Measurements from ENCODE around the gene RECK.

RECK gene

DNA sequence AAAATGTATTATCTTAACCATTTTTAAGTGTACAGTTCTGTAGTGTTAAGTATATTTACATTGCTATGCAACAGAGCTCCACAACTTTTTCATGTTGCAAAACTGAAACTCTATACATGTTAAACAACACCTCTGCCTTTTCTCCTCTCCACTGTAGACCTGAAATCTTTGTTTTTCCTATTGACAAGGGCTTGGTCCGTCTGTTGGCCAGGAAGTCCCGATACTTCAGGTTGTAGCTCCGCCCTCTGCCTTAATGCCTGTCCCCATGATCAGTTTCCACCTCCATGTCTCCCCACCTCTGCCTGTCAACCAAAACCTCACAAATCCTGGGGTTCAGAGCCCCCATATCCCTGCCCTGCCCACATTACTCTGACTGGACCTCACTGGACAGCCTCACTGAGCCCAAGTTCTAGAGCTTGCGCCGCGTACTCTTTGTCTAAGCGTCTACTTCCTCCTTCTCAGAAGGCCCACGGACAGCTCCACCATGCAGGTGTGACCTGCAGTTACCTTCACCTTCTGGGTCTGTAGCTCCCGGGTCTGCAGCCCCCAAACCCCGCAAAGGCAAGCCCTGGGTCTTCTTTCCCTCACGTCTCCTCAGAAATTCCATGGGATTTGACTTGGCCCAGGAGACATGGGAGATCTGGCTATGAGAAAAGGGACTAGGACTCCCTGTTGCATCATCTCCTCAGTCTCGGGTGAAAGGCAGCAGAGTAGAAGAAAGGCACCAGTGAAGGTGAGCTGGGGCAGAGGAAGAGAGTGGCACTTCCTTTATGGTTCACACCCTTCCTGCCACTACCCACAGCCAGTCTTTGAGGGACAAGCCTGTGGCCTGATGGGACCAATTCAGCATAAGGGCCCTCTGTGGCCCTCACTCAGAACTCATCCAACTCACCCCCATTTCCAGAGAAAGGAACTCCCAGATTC, 107.9 kb downstream of the RECK start:
- Histone ChIP-seq H3K4me1 (ENCODE audit: control insufficient read depth, low read length) (peaks cover 5% of the 10 kb centered on the region; the same call in 1 of the 2 replicates), H3K27ac (ENCODE audit: low read depth, low read length) (no peak overlapping the region), H3K4me2 (ENCODE audit: low read length) (no peak overlapping the region), H3F3A (ENCODE audit: control insufficient read depth, insufficient read depth) (no peaks in the 10 kb centered on the region), H3K4me3 (ENCODE audit: low read length) (no peak overlapping the region), H3K9me2 (replicated peaks; ENCODE audit: control insufficient read depth, low read length) (no peaks in the 10 kb centered on the region), H3K9me3 (ENCODE audit: control insufficient read depth, insufficient read depth, low read length) (no peaks in the 10 kb centered on the region), H3K27me3 (ENCODE audit: control insufficient read depth, low read length) (peaks cover 5% of the 10 kb centered on the region), H4K20me1 (ENCODE audit: control insufficient read depth, insufficient read depth, low read depth, low read length) (no peaks in the 10 kb centered on the region), H3K36me3 (ENCODE audit: control insufficient read depth, low read length) (no peaks in the 10 kb centered on the region), H3K79me2 (ENCODE audit: control insufficient read depth, low read length) (no peaks in the 10 kb centered on the region)
- TF ChIP-seq, protein P1, sequence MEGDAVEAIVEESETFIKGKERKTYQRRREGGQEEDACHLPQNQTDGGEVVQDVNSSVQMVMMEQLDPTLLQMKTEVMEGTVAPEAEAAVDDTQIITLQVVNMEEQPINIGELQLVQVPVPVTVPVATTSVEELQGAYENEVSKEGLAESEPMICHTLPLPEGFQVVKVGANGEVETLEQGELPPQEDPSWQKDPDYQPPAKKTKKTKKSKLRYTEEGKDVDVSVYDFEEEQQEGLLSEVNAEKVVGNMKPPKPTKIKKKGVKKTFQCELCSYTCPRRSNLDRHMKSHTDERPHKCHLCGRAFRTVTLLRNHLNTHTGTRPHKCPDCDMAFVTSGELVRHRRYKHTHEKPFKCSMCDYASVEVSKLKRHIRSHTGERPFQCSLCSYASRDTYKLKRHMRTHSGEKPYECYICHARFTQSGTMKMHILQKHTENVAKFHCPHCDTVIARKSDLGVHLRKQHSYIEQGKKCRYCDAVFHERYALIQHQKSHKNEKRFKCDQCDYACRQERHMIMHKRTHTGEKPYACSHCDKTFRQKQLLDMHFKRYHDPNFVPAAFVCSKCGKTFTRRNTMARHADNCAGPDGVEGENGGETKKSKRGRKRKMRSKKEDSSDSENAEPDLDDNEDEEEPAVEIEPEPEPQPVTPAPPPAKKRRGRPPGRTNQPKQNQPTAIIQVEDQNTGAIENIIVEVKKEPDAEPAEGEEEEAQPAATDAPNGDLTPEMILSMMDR (IDR thresholded peaks at IDR 0.05; ENCODE audit: low read depth, low read length, poor library complexity, severe bottlenecking) = no peak
- no peak for TF ChIP-seq EZH2phosphoT487 (IDR thresholded peaks at IDR 0.05; ENCODE audit: borderline replicate concordance, low read length)

DNA sequence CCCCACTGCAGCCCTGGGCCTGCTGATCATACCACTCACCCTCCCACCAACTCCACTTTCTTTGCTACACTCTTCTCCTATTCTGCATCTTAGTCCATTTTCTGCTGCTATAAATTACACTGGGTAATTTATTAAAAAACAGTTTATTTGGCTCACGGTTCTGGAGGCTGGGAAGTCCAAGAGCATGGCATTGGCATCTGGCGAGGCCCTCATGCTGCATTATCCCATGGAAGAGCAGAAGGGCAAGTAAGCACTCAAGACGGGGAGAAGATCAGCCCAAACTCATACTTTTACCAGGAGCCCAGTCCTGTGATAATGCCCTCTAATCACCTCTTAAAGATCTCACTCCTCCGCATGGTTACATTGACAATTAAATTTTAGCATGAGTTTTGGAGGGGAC, 109.3 kb downstream of the RECK start:
- H3K36me3 ChIP-seq (ENCODE audit: control insufficient read depth, low read length) = no peaks in the 10 kb centered on the region
- H3K4me1 ChIP-seq (ENCODE audit: control insufficient read depth, low read length) = peaks cover 3% of the 10 kb centered on the region
- H3K9me3 ChIP-seq (ENCODE audit: control insufficient read depth, insufficient read depth, low read length) = no peaks in the 10 kb centered on the region
- no peaks in the 10 kb centered on the region for H3K9me2 ChIP-seq (replicated peaks; ENCODE audit: control insufficient read depth, low read length)
- TF ChIP-seq, protein P1 (IDR thresholded peaks at IDR 0.05; ENCODE audit: low read depth, low read length, poor library complexity, severe bottlenecking) = no peak
- no peak for TF ChIP-seq EZH2phosphoT487 (IDR thresholded peaks at IDR 0.05; ENCODE audit: borderline replicate concordance, low read length)
- no peak overlapping the region for H3K27ac ChIP-seq (ENCODE audit: low read depth, low read length)
- no peaks in the 10 kb centered on the region for H3K79me2 ChIP-seq (ENCODE audit: control insufficient read depth, low read length)
- H3K4me2 ChIP-seq (ENCODE audit: low read length) = no peak overlapping the region
- H3K4me3 ChIP-seq (ENCODE audit: low read length) = no peak overlapping the region
- no peaks in the 10 kb centered on the region for H3F3A ChIP-seq (ENCODE audit: control insufficient read depth, insufficient read depth)
- H3K27me3 ChIP-seq (ENCODE audit: control insufficient read depth, low read length) = peaks cover 5% of the 10 kb centered on the region
- no peaks in the 10 kb centered on the region for H4K20me1 ChIP-seq (ENCODE audit: control insufficient read depth, insufficient read depth, low read depth, low read length)

DNA sequence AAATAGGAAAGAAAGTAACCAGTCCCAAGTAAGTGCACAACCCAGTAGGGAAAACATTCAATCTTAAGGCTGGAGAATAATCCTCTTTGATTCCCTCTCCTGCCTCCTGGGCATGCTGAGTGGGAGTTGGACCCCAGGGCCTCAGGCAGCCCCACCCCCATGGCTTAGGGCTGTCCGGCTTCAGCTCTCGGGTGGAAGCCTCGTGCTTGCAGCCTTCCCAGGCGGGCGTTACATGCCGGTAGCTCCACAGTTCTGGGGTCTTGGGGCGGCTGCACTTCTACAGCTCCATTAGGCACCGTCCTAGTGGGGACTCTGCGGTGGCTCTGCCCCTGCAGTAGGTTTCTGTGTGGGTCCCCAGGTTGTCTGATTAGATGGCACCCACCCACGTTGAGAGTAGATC, 109.9 kb downstream of the RECK start:
- no peaks in the 10 kb centered on the region for H3K9me2 ChIP-seq (replicated peaks; ENCODE audit: control insufficient read depth, low read length)
- no peaks in the 10 kb centered on the region for H3K79me2 ChIP-seq (ENCODE audit: control insufficient read depth, low read length)
- peaks cover 10% of the 10 kb centered on the region for H3K4me1 ChIP-seq (ENCODE audit: control insufficient read depth, low read length)
- H4K20me1 ChIP-seq (ENCODE audit: control insufficient read depth, insufficient read depth, low read depth, low read length) = no peaks in the 10 kb centered on the region
- no peak overlapping the region for H3K4me3 ChIP-seq (ENCODE audit: low read length)
- H3K27me3 ChIP-seq (ENCODE audit: control insufficient read depth, low read length) = peaks cover 5% of the 10 kb centered on the region
- TF ChIP-seq EZH2phosphoT487 (IDR thresholded peaks at IDR 0.05; ENCODE audit: borderline replicate concordance, low read length) = no peak
- TF ChIP-seq, protein P1 (IDR thresholded peaks at IDR 0.05; ENCODE audit: low read depth, low read length, poor library complexity, severe bottlenecking) = no peak
- no peaks in the 10 kb centered on the region for H3K36me3 ChIP-seq (ENCODE audit: control insufficient read depth, low read length)
- H3K27ac ChIP-seq (ENCODE audit: low read depth, low read length) = no peak overlapping the region
- no peaks in the 10 kb centered on the region for H3F3A ChIP-seq (ENCODE audit: control insufficient read depth, insufficient read depth)
- no peak overlapping the region for H3K4me2 ChIP-seq (ENCODE audit: low read length)
- H3K9me3 ChIP-seq (ENCODE audit: control insufficient read depth, insufficient read depth, low read length) = no peaks in the 10 kb centered on the region

Data from DOHH2 (cell line).